WTC11 (cell line): Measurements from ENCODE around the gene SEH1L. TPM values are rescaled to one million over a fixed set of nuclear protein-coding genes. Genes with fewer than 3 reads are reported as not detected.

Experiments
- ATAC-seq: fragments of 200-7000 bp; cut with Tn5 transposase; 2 replicates; pipeline ENCODE4 v1.10.0; 2021; ENCODE audit warnings: mild to moderate bottlenecking, moderate library complexity
- CTCF ChIA-PET: fragments of 300-600 bp; sonication (Branson Sonifier 250); formaldehyde crosslinking; loops from one replicate; lab custom pipeline; 2021; ENCODE audit warnings: antibody characterized with exemption; lab: Charles Lee
- POLR2A ChIA-PET: fragments of 350-600 bp; sonication (Branson Sonifier 250); formaldehyde crosslinking; loops from one replicate; lab custom pipeline; 2021; ENCODE audit warnings: antibody characterized with exemption; lab: Charles Lee
- DNase-seq: peaks from one replicate; pipeline ENCODE4 v3.0.0; 2021; ENCODE audit warnings: low spot score
- H3K27ac Mint-ChIP-seq: 2 replicates; pipeline ENCODE4 v1.8.0; 2021; ENCODE audit warnings: mixed read lengths
- H3K27me3 Mint-ChIP-seq: 2 replicates; pipeline ENCODE4 v1.8.0; 2021; ENCODE audit warnings: low read depth, mild to moderate bottlenecking, moderate library complexity, mixed read lengths
- H3K36me3 Mint-ChIP-seq: 2 replicates; pipeline ENCODE4 v1.8.0; 2021; ENCODE audit warnings: mixed read lengths
- H3K4me1 Mint-ChIP-seq: 2 replicates; pipeline ENCODE4 v1.8.0; 2022; ENCODE audit warnings: mixed read lengths
- H3K4me3 Mint-ChIP-seq: 2 replicates; pipeline ENCODE4 v1.8.0; 2021; ENCODE audit warnings: mild to moderate bottlenecking, moderate library complexity, mixed read lengths
- H3K9me3 Mint-ChIP-seq: 2 replicates; pipeline ENCODE4 v1.8.0; 2021; ENCODE audit warnings: mixed read lengths
- ESRRA ChIP-seq: sonication (generic); formaldehyde crosslinking; IDR thresholded peaks from 2 replicates; pipeline ENCODE4 v1.8.1; 2022; ENCODE audit warnings: mild to moderate bottlenecking, missing genetic modification reagents, borderline replicate concordance
- ETV6 ChIP-seq: sonication (generic); formaldehyde crosslinking; IDR thresholded peaks from 2 replicates; pipeline ENCODE4 v1.8.1; 2022; ENCODE audit warnings: mild to moderate bottlenecking, missing genetic modification reagents
- FOXP1 ChIP-seq: sonication (generic); formaldehyde crosslinking; IDR thresholded peaks from 2 replicates; pipeline ENCODE4 v1.8.0; 2022; ENCODE audit warnings: missing genetic modification reagents, mild to moderate bottlenecking, moderate library complexity, borderline replicate concordance
- GTF2I ChIP-seq: fragments of 250-450 bp; sonication (Bioruptor Pico); conservative IDR thresholded peaks from 2 replicates; pipeline ENCODE4 v1.4.0; 2021; ENCODE audit warnings: mild to moderate bottlenecking
- IRF2 ChIP-seq: sonication (generic); formaldehyde crosslinking; IDR thresholded peaks from 2 replicates; pipeline ENCODE4 v1.8.0; 2022; ENCODE audit warnings: low read depth, missing genetic modification reagents, borderline replicate concordance
- JAZF1 ChIP-seq: fragments of 250-450 bp; sonication (Bioruptor Pico); IDR thresholded peaks from 2 replicates; pipeline ENCODE4 v1.9.0; 2021; ENCODE audit warnings: moderate library complexity, mild to moderate bottlenecking, inconsistent platforms
- KAT7 ChIP-seq: sonication (generic); formaldehyde crosslinking; IDR thresholded peaks from 2 replicates; pipeline ENCODE4 v1.8.1; 2023; ENCODE audit warnings: missing genetic modification reagents, mild to moderate bottlenecking, borderline replicate concordance
- MLX ChIP-seq: sonication (generic); formaldehyde crosslinking; IDR thresholded peaks from 2 replicates; pipeline ENCODE4 v1.8.1; 2023; ENCODE audit warnings: mild to moderate bottlenecking, missing genetic modification reagents, moderate library complexity
- NFATC4 ChIP-seq: fragments of 250-450 bp; sonication (Bioruptor Pico); IDR thresholded peaks from 2 replicates; pipeline ENCODE4 v1.9.0; 2021; ENCODE audit warnings: mild to moderate bottlenecking
- NR1H2 ChIP-seq: sonication (generic); formaldehyde crosslinking; IDR thresholded peaks from 2 replicates; pipeline ENCODE4 v1.9.0; 2021; ENCODE audit warnings: mild to moderate bottlenecking, moderate library complexity, missing genetic modification reagents
- NR2C2 ChIP-seq: sonication (generic); formaldehyde crosslinking; IDR thresholded peaks from 2 replicates; pipeline ENCODE4 v1.8.0; 2022; ENCODE audit warnings: mild to moderate bottlenecking, missing genetic modification reagents
- OVOL2 ChIP-seq: fragments of 250-450 bp; sonication (Bioruptor Pico); IDR thresholded peaks from 2 replicates; pipeline ENCODE4 v1.9.0; 2021; ENCODE audit warnings: mild to moderate bottlenecking, borderline replicate concordance
- PRRX2 ChIP-seq: fragments of 250-450 bp; sonication (Bioruptor Pico); IDR thresholded peaks from 2 replicates; pipeline ENCODE4 v1.8.0; 2021; ENCODE audit warnings: mild to moderate bottlenecking
- RORB ChIP-seq: fragments of 250-450 bp; sonication (Bioruptor Pico); IDR thresholded peaks from 2 replicates; pipeline ENCODE4 v1.9.0; 2021; ENCODE audit warnings: mild to moderate bottlenecking
- SMAD3 ChIP-seq: sonication (generic); formaldehyde crosslinking; IDR thresholded peaks from 2 replicates; pipeline ENCODE4 v1.8.0; 2022; ENCODE audit warnings: missing genetic modification reagents, mild to moderate bottlenecking, borderline replicate concordance
- SMAD4 ChIP-seq: sonication (generic); formaldehyde crosslinking; IDR thresholded peaks from 2 replicates; pipeline ENCODE4 v1.8.0; 2022; ENCODE audit warnings: mild to moderate bottlenecking, missing genetic modification reagents
- TEAD1 ChIP-seq: sonication (generic); formaldehyde crosslinking; IDR thresholded peaks from 2 replicates; pipeline ENCODE4 v1.8.0; 2022; ENCODE audit warnings: mild to moderate bottlenecking, missing genetic modification reagents
- ZNF121 ChIP-seq: sonication (generic); formaldehyde crosslinking; IDR thresholded peaks from 2 replicates; pipeline ENCODE4 v1.8.0; 2023; ENCODE audit warnings: missing genetic modification reagents
- ZNF138 ChIP-seq: sonication (generic); formaldehyde crosslinking; conservative IDR thresholded peaks from 2 replicates; pipeline ENCODE4 v1.8.1; 2022; ENCODE audit warnings: mild to moderate bottlenecking, moderate library complexity, missing genetic modification reagents
- ZNF263 ChIP-seq: sonication (generic); formaldehyde crosslinking; IDR thresholded peaks from 2 replicates; pipeline ENCODE4 v1.8.1; 2022; ENCODE audit warnings: low read depth, mild to moderate bottlenecking, moderate library complexity, missing genetic modification reagents
- ZNF317 ChIP-seq: sonication (generic); formaldehyde crosslinking; IDR thresholded peaks from 2 replicates; pipeline ENCODE4 v1.8.1; 2023; ENCODE audit warnings: low read depth, mild to moderate bottlenecking, moderate library complexity, missing genetic modification reagents, borderline replicate concordance
- ZNF396 ChIP-seq: fragments of 250-450 bp; sonication (Bioruptor Pico); IDR thresholded peaks from 2 replicates; pipeline ENCODE4 v1.8.0; 2021; ENCODE audit warnings: mild to moderate bottlenecking, moderate library complexity, borderline replicate concordance
- total RNA-seq: library from RNA; stranded (reverse); gene quantifications from 3 replicates; pipeline ENCODE4 v1.2.3, GENCODE V29; 2021
- TF ChIP-seq, protein P1 (sequence below): sonication (generic); formaldehyde crosslinking; IDR thresholded peaks from 2 replicates; pipeline ENCODE4 v1.8.1; 2023; ENCODE audit warnings: mild to moderate bottlenecking, moderate library complexity, missing genetic modification reagents
- TF ChIP-seq, protein P2 (sequence below): sonication (generic); formaldehyde crosslinking; IDR thresholded peaks from 2 replicates; pipeline ENCODE4 v1.8.1; 2022; ENCODE audit warnings: low read depth, mild to moderate bottlenecking, moderate library complexity, missing genetic modification reagents, borderline replicate concordance
- TF ChIP-seq, protein P3 (sequence below): fragments of 250-450 bp; sonication (Bioruptor Pico); IDR thresholded peaks from 2 replicates; pipeline ENCODE4 v1.8.0; 2021; ENCODE audit warnings: mild to moderate bottlenecking
- TF ChIP-seq, protein P4 (sequence below): sonication (generic); formaldehyde crosslinking; conservative IDR thresholded peaks from 2 replicates; pipeline ENCODE4 v1.8.1; 2022; ENCODE audit warnings: mild to moderate bottlenecking, missing genetic modification reagents

SEH1L gene
- total RNA-seq, 1 experiment from 2014 or later: 75.5 TPM

DNA sequence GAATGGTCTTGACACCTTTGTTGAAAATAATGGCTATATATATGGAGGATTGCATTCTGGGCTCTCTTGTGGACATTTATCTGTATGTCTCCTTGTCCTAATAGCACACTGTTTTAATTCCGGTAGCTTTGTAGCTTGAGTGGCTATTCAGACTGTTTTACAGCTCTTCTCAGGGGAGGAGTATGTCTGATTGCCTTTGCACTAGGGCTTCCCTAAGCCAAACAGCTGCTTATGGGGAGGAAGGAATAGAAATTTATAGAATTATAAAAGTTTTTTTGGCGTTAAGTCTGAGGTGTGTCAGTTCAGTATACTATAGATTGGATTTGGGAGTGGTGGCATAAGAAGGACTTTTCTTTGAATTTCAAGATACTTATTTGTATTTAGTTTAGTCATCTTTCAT is 12.6 kb downstream of the SEH1L start (continued):
- TF ChIP-seq, protein P1, sequence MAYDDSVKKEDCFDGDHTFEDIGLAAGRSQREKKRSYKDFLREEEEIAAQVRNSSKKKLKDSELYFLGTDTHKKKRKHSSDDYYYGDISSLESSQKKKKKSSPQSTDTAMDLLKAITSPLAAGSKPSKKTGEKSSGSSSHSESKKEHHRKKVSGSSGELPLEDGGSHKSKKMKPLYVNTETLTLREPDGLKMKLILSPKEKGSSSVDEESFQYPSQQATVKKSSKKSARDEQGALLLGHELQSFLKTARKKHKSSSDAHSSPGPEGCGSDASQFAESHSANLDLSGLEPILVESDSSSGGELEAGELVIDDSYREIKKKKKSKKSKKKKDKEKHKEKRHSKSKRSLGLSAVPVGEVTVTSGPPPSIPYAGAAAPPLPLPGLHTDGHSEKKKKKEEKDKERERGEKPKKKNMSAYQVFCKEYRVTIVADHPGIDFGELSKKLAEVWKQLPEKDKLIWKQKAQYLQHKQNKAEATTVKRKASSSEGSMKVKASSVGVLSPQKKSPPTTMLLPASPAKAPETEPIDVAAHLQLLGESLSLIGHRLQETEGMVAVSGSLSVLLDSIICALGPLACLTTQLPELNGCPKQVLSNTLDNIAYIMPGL: no peak
- TF ChIP-seq MLX (CRISPR knock-in tag) (no peak), OVOL2 (CRISPR knock-in tag) (no peak), IRF2 (CRISPR knock-in tag) (no peak), ETV6 (CRISPR knock-in tag) (no peak), RORB (no peak), ZNF317 (CRISPR knock-in tag) (no peak), SMAD4 (CRISPR knock-in tag) (no peak), ZNF396 (CRISPR knock-in tag) (no peak), ZNF263 (CRISPR knock-in tag) (no peak), JAZF1 (CRISPR knock-in tag) (no peak), KAT7 (no peak)
- TF ChIP-seq, protein P2, sequence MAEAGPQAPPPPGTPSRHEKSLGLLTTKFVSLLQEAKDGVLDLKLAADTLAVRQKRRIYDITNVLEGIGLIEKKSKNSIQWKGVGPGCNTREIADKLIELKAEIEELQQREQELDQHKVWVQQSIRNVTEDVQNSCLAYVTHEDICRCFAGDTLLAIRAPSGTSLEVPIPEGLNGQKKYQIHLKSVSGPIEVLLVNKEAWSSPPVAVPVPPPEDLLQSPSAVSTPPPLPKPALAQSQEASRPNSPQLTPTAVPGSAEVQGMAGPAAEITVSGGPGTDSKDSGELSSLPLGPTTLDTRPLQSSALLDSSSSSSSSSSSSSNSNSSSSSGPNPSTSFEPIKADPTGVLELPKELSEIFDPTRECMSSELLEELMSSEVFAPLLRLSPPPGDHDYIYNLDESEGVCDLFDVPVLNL (CRISPR knock-in tag): no peak

GRCh38 chr18:12960853-12961397 is 13.1 kb downstream of the SEH1L start:
- Mint-ChIP-seq H3K4me3 (no peak overlapping the region), H3K27me3 (no peaks in the 10 kb centered on the region; the same call in 1 of the 2 replicates), H3K4me1 (no peaks in the 10 kb centered on the region), H3K9me3 (peaks cover 4% of the 10 kb centered on the region; the same call in 1 of the 2 replicates)
- POLR2A ChIA-PET: no interaction called here
- DNase-seq: no peak
- no peak for TF ChIP-seq FOXP1
- no peak for TF ChIP-seq TEAD1 (CRISPR knock-in tag)
- no peak for TF ChIP-seq SMAD3 (CRISPR knock-in tag)
- no peak for TF ChIP-seq NR2C2 (CRISPR knock-in tag)
- no peak for TF ChIP-seq NR1H2
- TF ChIP-seq ESRRA (CRISPR knock-in tag): no peak
- TF ChIP-seq ZNF263 (CRISPR knock-in tag): no peak
- TF ChIP-seq, protein P1: no peak
- TF ChIP-seq GTF2I (CRISPR knock-in tag): no peak
- TF ChIP-seq, protein P3, sequence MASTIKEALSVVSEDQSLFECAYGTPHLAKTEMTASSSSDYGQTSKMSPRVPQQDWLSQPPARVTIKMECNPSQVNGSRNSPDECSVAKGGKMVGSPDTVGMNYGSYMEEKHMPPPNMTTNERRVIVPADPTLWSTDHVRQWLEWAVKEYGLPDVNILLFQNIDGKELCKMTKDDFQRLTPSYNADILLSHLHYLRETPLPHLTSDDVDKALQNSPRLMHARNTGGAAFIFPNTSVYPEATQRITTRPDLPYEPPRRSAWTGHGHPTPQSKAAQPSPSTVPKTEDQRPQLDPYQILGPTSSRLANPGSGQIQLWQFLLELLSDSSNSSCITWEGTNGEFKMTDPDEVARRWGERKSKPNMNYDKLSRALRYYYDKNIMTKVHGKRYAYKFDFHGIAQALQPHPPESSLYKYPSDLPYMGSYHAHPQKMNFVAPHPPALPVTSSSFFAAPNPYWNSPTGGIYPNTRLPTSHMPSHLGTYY (CRISPR knock-in tag): no peak
- TF ChIP-seq, protein P2 (CRISPR knock-in tag): no peak
- TF ChIP-seq ZNF121: no peak
- TF ChIP-seq, protein P4, sequence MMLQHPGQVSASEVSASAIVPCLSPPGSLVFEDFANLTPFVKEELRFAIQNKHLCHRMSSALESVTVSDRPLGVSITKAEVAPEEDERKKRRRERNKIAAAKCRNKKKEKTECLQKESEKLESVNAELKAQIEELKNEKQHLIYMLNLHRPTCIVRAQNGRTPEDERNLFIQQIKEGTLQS (CRISPR knock-in tag): no peak
- no peak for TF ChIP-seq MLX (CRISPR knock-in tag)
- no peak for TF ChIP-seq ZNF138 (CRISPR knock-in tag)
- TF ChIP-seq KAT7: no peak
- no peak for TF ChIP-seq NFATC4 (CRISPR knock-in tag)
- TF ChIP-seq PRRX2 (CRISPR knock-in tag): no peak
- TF ChIP-seq, all 79 proteins: peak for 0
- no peak for ATAC-seq
- Mint-ChIP-seq H3K27ac (peak overlapping the region; percentile 66), H3K36me3 (peaks cover 54% of the 10 kb centered on the region)
- CTCF ChIA-PET: no interaction called here
